Liver (tissue), 9 donors: ENCODE results near the gene APBB3. TPM values are rescaled to one million over a fixed set of nuclear protein-coding genes. Genes with fewer than 3 reads are reported as not detected.

ENCODE experiments used
- DNase-seq: peaks from one replicate; pipeline ENCODE4 v3.0.0-alpha.2; 2017; ENCODE audit warnings: low spot score
- H3K27ac ChIP-seq, 2 donors: one replicate each; pipeline ENCODE4 v1.7.0; 2013; ENCODE audit warnings: inconsistent platforms in 2 of 2, low read length in 2 of 2, control low read depth in 1 of 2, low read depth in 1 of 2, mild to moderate bottlenecking in 1 of 2
- H3K27me3 ChIP-seq, 4 donors: one replicate each; pipeline versions ENCODE4 v1.6.1 to v1.7.0; 2013; ENCODE audit warnings: low read length in 3 of 4, inconsistent platforms in 1 of 4, mild to moderate bottlenecking in 1 of 4, moderate library complexity in 1 of 4; ENCODE audit not compliant: control insufficient read depth in 4 of 4, insufficient read depth in 4 of 4
- H3K36me3 ChIP-seq, 4 donors: one replicate each; pipeline versions ENCODE4 v1.6.1 to v1.7.0; 2013; ENCODE audit warnings: low read length in 3 of 4, mild to moderate bottlenecking in 3 of 4, low read depth in 1 of 4, moderate library complexity in 1 of 4; ENCODE audit not compliant: control insufficient read depth in 4 of 4, insufficient read depth in 3 of 4
- H3K4me1 ChIP-seq, 4 donors: one replicate each; pipeline versions ENCODE4 v1.6.1 to v1.7.0; 2013; ENCODE audit warnings: low read length in 3 of 4, mild to moderate bottlenecking in 3 of 4, moderate library complexity in 1 of 4; ENCODE audit not compliant: control insufficient read depth in 4 of 4, insufficient read depth in 4 of 4
- H3K4me3 ChIP-seq, 3 donors: one replicate each; pipeline versions ENCODE4 v1.6.1 to v1.7.0; 2013; ENCODE audit warnings: low read length in 3 of 3, control low read depth in 1 of 3, low read depth in 1 of 3, mild to moderate bottlenecking in 1 of 3
- H3K9ac ChIP-seq, 2 donors: one replicate each; pipeline ENCODE4 v1.7.0; 2013; ENCODE audit warnings: low read length in 2 of 2, mild to moderate bottlenecking in 2 of 2, moderate library complexity in 2 of 2, control low read depth in 1 of 2, low read depth in 1 of 2
- H3K9me3 ChIP-seq, 4 donors: one replicate each; pipeline versions ENCODE4 v1.6.1 to v1.7.0; 2013; ENCODE audit warnings: low read length in 3 of 4; ENCODE audit not compliant: control insufficient read depth in 4 of 4
- ATF3 ChIP-seq: IDR thresholded peaks from 2 replicates; pipeline ENCODE4 v1.6.1; 2016; ENCODE audit warnings: antibody characterized with exemption
- CTCF ChIP-seq: fragments of 150-350 bp; IDR thresholded peaks from 2 replicates; pipeline ENCODE4 v1.5.1; 2017; ENCODE audit warnings: improper control_type of control experiment, low read depth, low read length; ENCODE audit not compliant: missing input control
- EGR1 ChIP-seq, 2 donors: IDR thresholded peaks; 2 replicates each; pipeline ENCODE4 v1.6.1; 2016 to 2018; ENCODE audit warnings: antibody characterized with exemption in 2 of 2, low read depth in 2 of 2
- FOXA1 ChIP-seq: IDR thresholded peaks from 2 replicates; pipeline ENCODE4 v1.6.1; 2016; ENCODE audit warnings: antibody characterized with exemption
- GABPA ChIP-seq, 2 donors: IDR thresholded peaks in 1 of 2; conservative IDR thresholded peaks in 1 of 2; 2 replicates each; pipeline ENCODE4 v1.6.1; 2016; ENCODE audit warnings: antibody characterized with exemption in 2 of 2, mild to moderate bottlenecking in 1 of 2, moderate library complexity in 1 of 2
- HNF4A ChIP-seq, 2 donors: conservative IDR thresholded peaks; 2 replicates each; pipeline ENCODE4 v1.6.1; 2016; ENCODE audit warnings: antibody characterized with exemption in 2 of 2, mild to moderate bottlenecking in 2 of 2
- MAX ChIP-seq: IDR thresholded peaks from 2 replicates; pipeline ENCODE4 v1.6.1; 2016; ENCODE audit warnings: antibody characterized with exemption
- NR2F2 ChIP-seq: IDR thresholded peaks from 2 replicates; pipeline ENCODE4 v1.6.1; 2016; ENCODE audit warnings: antibody characterized with exemption
- RAD21 ChIP-seq, 2 donors: IDR thresholded peaks; 2 replicates each; pipeline ENCODE4 v1.6.1; 2016; ENCODE audit warnings: antibody characterized with exemption in 2 of 2, mild to moderate bottlenecking in 2 of 2
- REST ChIP-seq: IDR thresholded peaks from 2 replicates; pipeline ENCODE4 v1.6.1; 2016; ENCODE audit warnings: antibody characterized with exemption, mild to moderate bottlenecking
- RXRA ChIP-seq, 2 donors: IDR thresholded peaks; 2 replicates each; pipeline ENCODE4 v1.6.1; 2017 to 2018; ENCODE audit warnings: antibody characterized with exemption in 2 of 2, mild to moderate bottlenecking in 1 of 2
- SP1 ChIP-seq: IDR thresholded peaks from 2 replicates; pipeline ENCODE4 v1.6.1; 2018; ENCODE audit warnings: antibody characterized with exemption, mild to moderate bottlenecking
- ZBTB33 ChIP-seq: IDR thresholded peaks from 2 replicates; pipeline ENCODE4 v1.6.1; 2016; ENCODE audit warnings: antibody characterized with exemption
- whole genome bisulfite sequencing: extraction: QIAGEN DNeasy Blood & Tissue Kit; methylation state at CpG from one replicate; pipeline ENCODE4 v1.1.7; 2013; 5-methylcytosine and 5-hydroxymethylcytosine counted together
- polyA plus RNA-seq, 2 donors: library from polyadenylated mRNA; stranded (reverse) in 1 of 2; unstranded in 1 of 2; fragments of 200-250 nt in 1 of 2; fragments of >200 nt in 1 of 2; fragmentation: Nextera tagmentation in 1 of 2; extraction: Ambion mirVana in 1 of 2; gene quantifications; one replicate each; pipeline versions ENCODE4 v1.2.1 to v1.2.3, GENCODE V29; 2013 to 2015
- total RNA-seq, 2 donors: library from RNA; depleted of rRNA; stranded (reverse); fragments of >200 nt; gene quantifications; one replicate each; pipeline ENCODE4 v1.2.3, GENCODE V29; 2014
- donor health status: healthy.
- donor health status: healthy.
- donor health status: healthy.
- donor health status: healthy.
- donor health status: healthy.

Gene APBB3
- total and polyA plus RNA-seq, 4 donors: 4.6 to 40.5 (median 19.6) TPM

- no peak for DNase-seq
- no peaks in the 10 kb centered on the region for H3K27me3 ChIP-seq
- H3K36me3 ChIP-seq: no peaks in the 10 kb centered on the region
- H3K9ac ChIP-seq: no peak overlapping the region
- H3K4me1 ChIP-seq: peaks cover 14 to 52% (median 40%) of the 10 kb centered on the region in 4 donors
- no peak overlapping the region for H3K4me3 ChIP-seq
- 96% methylated on average over 7 of the region's 7 CpGs for WGBS
- TF ChIP-seq CTCF: no peak
- TF ChIP-seq SP1: no peak
- TF ChIP-seq FOXA1: no peak
- no peak for TF ChIP-seq HNF4A (conservative IDR thresholded peaks at IDR 0.05)
- TF ChIP-seq EGR1 (IDR thresholded peaks at IDR 0.05; ENCODE audit: low read depth in 2 of 2): no peak
- no peak for TF ChIP-seq ZBTB33
- no peak for TF ChIP-seq RAD21 (IDR thresholded peaks at IDR 0.05)
- no peak for TF ChIP-seq GABPA (IDR thresholded peaks at IDR 0.05 in 1 of 2, conservative IDR thresholded peaks at IDR 0.05 in 1 of 2)
- no peak for TF ChIP-seq MAX
- H3K27ac ChIP-seq: peak overlapping the region; percentile 69 to 76
- no peaks in the 10 kb centered on the region for H3K9me3 ChIP-seq
These were observed 9.3 kb upstream of the APBB3 start for GRCh38 chr5:140573683-140574082.

- no peak overlapping the region for H3K9ac ChIP-seq
- TF ChIP-seq SP1 (peak; percentile 65), REST (no peak), RXRA (IDR thresholded peaks at IDR 0.05) (peak; percentile 78 to 90), NR2F2 (peak; percentile 88), ATF3 (no peak), RAD21 (IDR thresholded peaks at IDR 0.05) (peak in 1 of 2 donors; percentile 39)
- H3K27ac ChIP-seq: peak overlapping the region; percentile 2 to 51
- no peak for DNase-seq
- peaks cover 16 to 70% (median 56%) of the 10 kb centered on the region in 4 donors for H3K4me1 ChIP-seq
- WGBS: 44% methylated on average over 5 of the region's 5 CpGs
- H3K27me3 ChIP-seq: no peaks in the 10 kb centered on the region
- H3K4me3 ChIP-seq: no peak overlapping the region
- H3K9me3 ChIP-seq: no peaks in the 10 kb centered on the region
- peaks cover 6 to 19% (median 15%) of the 10 kb centered on the region in 4 donors for H3K36me3 ChIP-seq
These were observed 6.7 kb upstream of the APBB3 start for GRCh38 chr5:140571105-140571504.
